HG02798 (cell line): Measurements from ENCODE around the gene ATF7.
"Not testable (repeated sequence)": the region's sequence is repeated elsewhere in the genome, so short reads cannot be mapped to it uniquely, and the experiment has no call there.

Experiments
- ATAC-seq: cut with Tn5 transposase; IDR thresholded peaks from one replicate; pipeline ENCODE4 v1.9.1; 2021; ENCODE audit warnings: mild to moderate bottlenecking; ENCODE audit not compliant: unreplicated experiment, poor library complexity

ATF7 gene

GRCh38 chr12:53631721-53632120 is 5.5 kb upstream of the ATF7 start:
- ATAC-seq = no peak

GRCh38 chr12:53627919-53628318 is 1.7 kb upstream of the ATF7 start:
- ATAC-seq = no peak

- peak; percentile 1 for ATAC-seq
Measured at GRCh38 chr12:53626702-53627169, 554 bp upstream of the ATF7 start.

GRCh38 chr12:53625373-53625945 is 723 bp downstream of the ATF7 start:
- no peak for ATAC-seq

GRCh38 chr12:53624956-53625355 is 1.2 kb downstream of the ATF7 start:
- ATAC-seq = no peak

DNA sequence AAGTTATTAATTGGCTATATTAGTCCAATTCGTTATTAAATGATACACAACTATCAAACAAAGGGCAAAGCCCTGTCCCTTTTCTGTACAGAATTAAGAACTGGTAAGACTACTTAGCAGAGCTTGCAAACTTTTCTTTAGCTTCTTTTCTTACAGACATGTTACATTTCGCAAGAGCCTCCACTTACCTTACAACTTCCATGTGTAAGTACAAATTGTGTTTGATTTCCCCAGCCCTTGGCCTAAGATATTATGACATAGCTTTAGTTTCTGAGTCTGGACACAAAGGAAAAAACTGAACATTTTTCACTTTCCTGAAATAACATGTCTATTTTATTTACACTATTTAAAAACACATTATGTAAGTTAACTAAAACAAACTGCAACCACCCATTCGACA is 1.7 kb downstream of the ATF7 start:
- no peak for ATAC-seq

DNA sequence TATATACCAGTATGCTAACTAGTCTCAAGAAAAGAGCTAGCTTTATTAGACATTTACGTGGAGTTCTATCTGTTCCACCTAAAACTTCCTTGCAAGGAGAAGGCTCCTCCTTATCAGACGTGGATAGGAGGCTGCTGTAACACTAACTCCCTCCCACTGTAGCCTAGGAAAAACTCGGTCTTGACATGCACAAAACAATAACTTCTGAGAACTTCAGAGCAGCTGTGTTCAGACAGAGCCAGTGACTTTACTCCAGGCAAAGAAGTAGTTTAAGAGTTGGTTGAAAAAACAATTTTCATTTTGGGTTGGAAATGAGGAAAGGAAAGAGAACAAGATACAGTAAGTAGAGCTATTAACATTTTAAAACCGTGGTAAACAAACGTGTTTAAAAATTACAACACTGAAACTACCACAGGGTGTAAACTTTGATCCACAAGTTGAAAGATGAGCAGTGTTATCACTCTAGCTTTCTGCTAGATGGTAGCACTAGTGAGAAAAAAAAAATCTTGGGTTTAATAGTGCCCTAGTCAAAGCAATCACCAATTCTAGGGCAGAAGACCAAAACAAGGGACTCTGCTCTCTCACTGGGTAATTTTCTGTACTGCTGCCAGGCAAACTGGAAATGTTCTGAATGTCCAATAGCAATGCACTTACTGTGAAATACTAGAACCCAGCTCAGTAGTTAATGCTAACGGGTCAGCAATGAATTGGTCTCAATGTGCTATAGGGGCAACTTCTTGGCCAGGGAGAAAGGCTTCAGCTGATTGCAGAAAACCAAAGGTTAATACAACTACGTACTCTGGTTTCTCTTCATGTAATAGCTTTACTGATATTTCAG is 2.4 kb downstream of the ATF7 start:
- ATAC-seq = no peak

- no peak for ATAC-seq
Measured at GRCh38 chr12:53622724-53623123, 3.5 kb downstream of the ATF7 start.

DNA sequence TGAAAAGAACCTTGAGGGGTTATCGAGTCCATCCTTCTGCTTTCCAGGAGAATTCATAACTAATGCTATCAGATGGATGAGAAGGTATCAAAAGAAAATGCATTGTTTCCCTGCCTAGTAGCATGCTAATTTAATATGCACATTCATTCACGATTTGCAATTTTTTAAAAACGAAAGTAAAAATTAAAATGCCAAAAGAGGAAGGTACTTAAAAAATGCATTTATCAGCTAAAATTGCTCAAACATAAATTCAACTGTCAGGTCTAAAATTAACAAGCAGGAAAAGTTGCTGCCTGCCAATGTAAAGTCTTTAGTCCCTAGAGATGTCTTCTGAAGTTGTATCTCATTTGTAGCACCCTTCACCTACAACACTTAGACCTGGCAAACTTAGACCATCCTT is 7.9 kb downstream of the ATF7 start:
- no peak for ATAC-seq

- ATAC-seq = no peak
Measured at GRCh38 chr12:53617700-53618099, 8.5 kb downstream of the ATF7 start.

GRCh38 chr12:53616950-53617349 is 9.2 kb downstream of the ATF7 start:
- ATAC-seq = no peak

GRCh38 chr12:53613821-53614220 is 12.4 kb downstream of the ATF7 start:
- no peak for ATAC-seq

- ATAC-seq = no peak
Measured at GRCh38 chr12:53612978-53613377, 13.2 kb downstream of the ATF7 start.

DNA sequence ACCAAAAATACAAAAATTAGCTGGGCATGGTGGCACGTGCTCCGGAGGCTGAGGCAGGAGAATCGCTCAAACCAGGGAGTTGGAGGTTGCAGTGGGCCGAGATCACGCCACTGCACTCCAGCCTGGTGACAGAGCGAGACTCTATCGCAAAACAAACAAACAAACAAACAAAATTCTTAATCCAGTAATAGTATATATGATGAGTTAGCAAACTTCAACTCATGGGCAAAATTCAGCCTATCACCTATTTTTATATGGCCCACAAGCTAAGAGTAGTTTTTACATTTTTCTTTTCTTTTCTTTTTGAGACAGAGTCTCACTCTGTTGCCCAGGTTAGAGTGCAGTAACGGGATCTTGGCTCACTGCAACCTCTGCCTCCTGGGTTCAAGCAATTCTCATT is 14.9 kb downstream of the ATF7 start:
- no peak for ATAC-seq

- not testable (repeated sequence) for ATAC-seq
Measured at GRCh38 chr12:53606688-53607087, 19.5 kb downstream of the ATF7 start.

- no peak for ATAC-seq
Measured at GRCh38 chr12:53604581-53604980, 21.6 kb downstream of the ATF7 start.

- ATAC-seq = no peak
Measured at GRCh38 chr12:53603804-53604203, 22.4 kb downstream of the ATF7 start.

- ATAC-seq = no peak
Measured at GRCh38 chr12:53603196-53603595, 23.0 kb downstream of the ATF7 start.

DNA sequence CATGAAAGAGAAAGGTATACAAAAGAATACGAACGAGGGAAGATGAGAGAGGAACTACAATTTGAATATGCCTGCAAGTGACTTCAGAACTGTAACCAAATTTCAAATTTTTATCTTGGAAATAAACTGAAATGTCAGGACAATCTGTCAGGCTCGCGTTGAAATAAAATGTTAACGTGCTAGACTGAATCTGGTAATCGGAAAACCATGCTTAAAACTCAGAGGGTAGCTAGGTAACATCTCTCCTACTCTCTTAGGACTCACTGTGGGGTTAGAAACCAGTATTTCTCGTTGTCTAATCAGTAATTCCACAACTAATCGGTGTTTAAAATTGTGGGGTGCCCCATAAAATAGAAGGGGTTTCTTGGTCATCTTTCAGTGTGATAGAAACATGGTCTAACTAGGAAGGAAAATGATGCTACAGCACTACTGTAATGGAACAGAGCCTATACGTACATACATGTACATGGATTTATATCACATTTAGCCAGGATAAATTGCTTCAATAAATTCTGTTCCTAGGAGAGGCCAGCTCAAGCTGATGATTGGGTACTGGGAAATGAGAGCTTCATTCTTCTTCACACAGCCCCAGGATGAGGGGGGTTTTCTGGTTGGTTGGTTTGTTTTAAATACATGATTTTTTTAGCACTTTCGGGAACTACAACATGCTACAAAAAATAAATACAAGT is 23.9 kb downstream of the ATF7 start:
- no peak for ATAC-seq

- ATAC-seq = no peak
Measured at GRCh38 chr12:53601296-53601847, 24.8 kb downstream of the ATF7 start.
